ENCODE data around the gene CNOT4.

DNA sequence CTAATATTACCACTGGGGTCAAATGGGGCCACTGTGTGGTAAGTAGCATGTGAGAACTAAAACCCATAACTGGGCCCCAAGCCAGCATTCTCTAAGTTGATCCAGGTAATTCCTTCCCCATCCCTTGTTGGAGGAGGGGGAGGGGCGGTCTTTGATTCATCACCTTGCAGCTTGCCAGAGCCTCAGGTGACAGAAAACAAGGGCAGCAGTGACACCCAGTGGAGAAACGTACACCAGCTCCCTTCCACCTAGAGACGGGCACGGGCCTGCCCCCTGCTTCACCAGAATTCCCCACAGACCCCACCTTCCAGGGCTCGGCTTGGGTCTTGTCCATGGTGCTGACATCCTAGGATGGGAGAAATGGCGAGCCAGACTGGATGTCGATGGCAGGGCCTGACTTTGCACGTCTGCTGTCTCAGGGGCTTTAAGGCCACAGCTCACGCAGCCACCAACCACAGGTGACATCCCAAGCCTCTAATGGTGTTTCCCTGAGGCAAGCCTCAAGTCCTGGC is 174.2 kb downstream of the CNOT4 start:
- TF ChIP-seq, protein P1, sequence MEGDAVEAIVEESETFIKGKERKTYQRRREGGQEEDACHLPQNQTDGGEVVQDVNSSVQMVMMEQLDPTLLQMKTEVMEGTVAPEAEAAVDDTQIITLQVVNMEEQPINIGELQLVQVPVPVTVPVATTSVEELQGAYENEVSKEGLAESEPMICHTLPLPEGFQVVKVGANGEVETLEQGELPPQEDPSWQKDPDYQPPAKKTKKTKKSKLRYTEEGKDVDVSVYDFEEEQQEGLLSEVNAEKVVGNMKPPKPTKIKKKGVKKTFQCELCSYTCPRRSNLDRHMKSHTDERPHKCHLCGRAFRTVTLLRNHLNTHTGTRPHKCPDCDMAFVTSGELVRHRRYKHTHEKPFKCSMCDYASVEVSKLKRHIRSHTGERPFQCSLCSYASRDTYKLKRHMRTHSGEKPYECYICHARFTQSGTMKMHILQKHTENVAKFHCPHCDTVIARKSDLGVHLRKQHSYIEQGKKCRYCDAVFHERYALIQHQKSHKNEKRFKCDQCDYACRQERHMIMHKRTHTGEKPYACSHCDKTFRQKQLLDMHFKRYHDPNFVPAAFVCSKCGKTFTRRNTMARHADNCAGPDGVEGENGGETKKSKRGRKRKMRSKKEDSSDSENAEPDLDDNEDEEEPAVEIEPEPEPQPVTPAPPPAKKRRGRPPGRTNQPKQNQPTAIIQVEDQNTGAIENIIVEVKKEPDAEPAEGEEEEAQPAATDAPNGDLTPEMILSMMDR (conservative IDR thresholded peaks at IDR 0.05 in 1 of 2, IDR thresholded peaks at IDR 0.05 in 1 of 2; ENCODE audit: extremely low read depth in 1 of 2, insufficient read depth in 1 of 2, low read depth in 1 of 2, low read length in 2 of 2): peak; percentile 85 to 90
- TF ChIP-seq EZH2 (IDR thresholded peaks at IDR 0.05; ENCODE audit: borderline replicate concordance, low read length): no peak
